GM19240 (cell line): ENCODE data around the gene PIGN.

Source experiments
- DNase-seq: peaks from one replicate; pipeline ENCODE4 v3.0.0; 2011; ENCODE audit warnings: low spot score; ENCODE audit not compliant: insufficient read length

The PIGN gene

GRCh38 chr18:62011416-62011815 is 175.4 kb downstream of the PIGN start:
- no peak for DNase-seq

- DNase-seq = no peak
These were observed 177.3 kb downstream of the PIGN start for GRCh38 chr18:62009521-62009920.

- DNase-seq = no peak
These were observed 185.5 kb downstream of the PIGN start for GRCh38 chr18:62001396-62001795.

GRCh38 chr18:61998957-61999356 is 187.9 kb downstream of the PIGN start:
- no peak for DNase-seq

- DNase-seq = no peak
These were observed 188.5 kb downstream of the PIGN start for GRCh38 chr18:61998335-61998734.

GRCh38 chr18:61995618-61996017 is 191.2 kb downstream of the PIGN start:
- DNase-seq = no peak

GRCh38 chr18:61993831-61994230 is 193.0 kb downstream of the PIGN start:
- DNase-seq = no peak

- no peak for DNase-seq
These were observed 193.9 kb downstream of the PIGN start for GRCh38 chr18:61992923-61993322.

- DNase-seq = no peak
These were observed 194.6 kb downstream of the PIGN start for GRCh38 chr18:61992285-61992684.

GRCh38 chr18:61991836-61992235 is 195.0 kb downstream of the PIGN start:
- no peak for DNase-seq

- DNase-seq = no peak
These were observed 195.7 kb downstream of the PIGN start for GRCh38 chr18:61991201-61991600.
